Neural progenitor cell (in vitro differentiated cells): ENCODE measurements around the gene ANO2. TPM values are rescaled to one million over a fixed set of nuclear protein-coding genes. Genes with fewer than 3 reads are reported as not detected.

Experiments
- DNase-seq: peaks from one replicate; pipeline ENCODE4 v3.0.0-alpha.2; 2016; ENCODE audit warnings: low spot score
- H2AFZ ChIP-seq: fragments of 200-600 bp; sonication (generic); replicated peaks from 2 replicates; pipeline ENCODE4 v1.6.1; 2016; ENCODE audit warnings: antibody characterized with exemption
- H3F3A ChIP-seq: fragments of 200-600 bp; sonication (generic); 2 replicates; pipeline ENCODE4 v1.6.1; 2016; ENCODE audit warnings: antibody characterized with exemption, low read depth
- H3K27ac ChIP-seq: fragments of 200-600 bp; sonication (generic); 2 replicates; pipeline ENCODE4 v1.5.1; 2016; ENCODE audit warnings: mild to moderate bottlenecking
- H3K27me3 ChIP-seq: fragments of 200-600 bp; sonication (generic); 2 replicates; pipeline ENCODE4 v1.6.1; 2016; ENCODE audit warnings: mild to moderate bottlenecking, moderate library complexity
- H3K36me3 ChIP-seq: fragments of 200-600 bp; sonication (generic); 2 replicates; pipeline ENCODE4 v1.5.1; 2016
- H3K4me1 ChIP-seq: fragments of 200-600 bp; sonication (generic); 2 replicates; pipeline ENCODE4 v1.6.1; 2016; ENCODE audit warnings: mixed run types
- H3K4me2 ChIP-seq: fragments of 200-600 bp; sonication (generic); 2 replicates; pipeline ENCODE4 v1.6.1; 2016
- H3K4me3 ChIP-seq: fragments of 200-600 bp; sonication (generic); 2 replicates; pipeline ENCODE4 v1.5.1; 2016
- H3K79me2 ChIP-seq: fragments of 200-600 bp; sonication (generic); 2 replicates; pipeline ENCODE4 v1.6.1; 2016; ENCODE audit warnings: low read depth
- H3K9ac ChIP-seq: fragments of 200-600 bp; sonication (generic); 2 replicates; pipeline ENCODE4 v1.6.1; 2016
- H3K9me3 ChIP-seq: fragments of 200-600 bp; sonication (generic); 2 replicates; pipeline ENCODE4 v1.5.1; 2016; ENCODE audit warnings: low read depth
- H4K20me1 ChIP-seq: fragments of 200-600 bp; sonication (generic); 2 replicates; pipeline ENCODE4 v1.6.1; 2016; ENCODE audit warnings: low read depth
- H3K27ac Mint-ChIP-seq: 3 replicates; pipeline ENCODE4 v1.8.0; 2021; ENCODE audit warnings: mixed read lengths
- H3K27me3 Mint-ChIP-seq: 2 replicates; pipeline ENCODE4 v1.8.0; 2022; ENCODE audit warnings: low read depth, mild to moderate bottlenecking, inconsistent platforms, moderate library complexity, mixed read lengths; ENCODE audit not compliant: insufficient read depth
- H3K36me3 Mint-ChIP-seq: 3 replicates; pipeline ENCODE4 v1.8.0; 2021; ENCODE audit warnings: mixed read lengths
- H3K4me1 Mint-ChIP-seq: 3 replicates; pipeline ENCODE4 v1.8.0; 2021; ENCODE audit warnings: mixed read lengths
- H3K4me3 Mint-ChIP-seq: 3 replicates; pipeline ENCODE4 v1.8.0; 2021; ENCODE audit warnings: mild to moderate bottlenecking, moderate library complexity, mixed read lengths
- H3K9me3 Mint-ChIP-seq: 3 replicates; pipeline ENCODE4 v1.8.0; 2020; ENCODE audit warnings: mixed read lengths
- EZH2 ChIP-seq: fragments of 200-600 bp; sonication (generic); IDR thresholded peaks from 2 replicates; pipeline ENCODE4 v1.6.1; 2017; ENCODE audit warnings: antibody characterized with exemption, mild to moderate bottlenecking, moderate library complexity
- EZH2phosphoT487 ChIP-seq: fragments of 200-600 bp; sonication (generic); IDR thresholded peaks from 2 replicates; pipeline ENCODE4 v1.6.1; 2017; ENCODE audit warnings: antibody characterized with exemption
- total RNA-seq: library from RNA; depleted of rRNA; stranded (reverse); fragments of >200 nt; gene quantifications from 2 replicates; pipeline ENCODE4 v1.2.3, GENCODE V29; 2015; ENCODE audit warnings: low replicate concordance
- TF ChIP-seq, protein P1 (sequence below): fragments of 200-600 bp; sonication (generic); IDR thresholded peaks from 2 replicates; pipeline ENCODE4 v1.5.1; 2017; ENCODE audit warnings: antibody characterized with exemption, mild to moderate bottlenecking

ANO2 gene
- total RNA-seq, 1 donor from 2014 or later: 4.8 TPM

DNA sequence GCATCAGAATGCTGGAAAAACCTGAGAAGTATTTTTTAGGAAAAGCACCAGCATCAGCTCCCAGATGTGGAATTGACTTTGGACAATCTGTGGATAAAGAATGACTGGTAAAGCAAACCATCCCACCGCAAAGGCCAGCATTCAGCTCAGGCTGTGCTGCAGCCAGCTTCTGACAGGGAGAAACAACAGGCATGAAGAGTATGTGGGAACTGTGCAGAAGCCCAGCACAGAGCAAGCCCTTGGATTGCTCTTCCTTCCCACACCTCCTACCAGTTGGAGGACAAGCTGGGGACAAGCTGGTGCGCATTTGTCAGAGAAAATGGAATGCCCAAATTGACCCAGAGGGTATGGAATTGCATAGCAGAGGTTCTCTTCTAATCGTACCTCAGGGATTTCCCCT, 228.1 kb downstream of the ANO2 start:
- Histone ChIP-seq H3F3A (no peaks in the 10 kb centered on the region), H3K36me3 (no peaks in the 10 kb centered on the region), H3K4me3 (no peak overlapping the region), H3K27ac (no peak overlapping the region), H3K4me1 (peaks cover 6% of the 10 kb centered on the region), H3K79me2 (no peaks in the 10 kb centered on the region), H3K9me3 (no peaks in the 10 kb centered on the region), H4K20me1 (no peaks in the 10 kb centered on the region), H3K27me3 (no peaks in the 10 kb centered on the region), H3K9ac (no peak overlapping the region), H2AFZ (no peak overlapping the region), H3K4me2 (no peak overlapping the region)
- H3K36me3 Mint-ChIP-seq: no peaks in the 10 kb centered on the region
- H3K4me3 Mint-ChIP-seq: no peak overlapping the region
- H3K9me3 Mint-ChIP-seq: no peaks in the 10 kb centered on the region
- no peak overlapping the region for H3K27ac Mint-ChIP-seq
- peaks cover 3% of the 10 kb centered on the region for H3K27me3 Mint-ChIP-seq
- no peak for TF ChIP-seq EZH2phosphoT487
- TF ChIP-seq EZH2: no peak
- TF ChIP-seq, protein P1, sequence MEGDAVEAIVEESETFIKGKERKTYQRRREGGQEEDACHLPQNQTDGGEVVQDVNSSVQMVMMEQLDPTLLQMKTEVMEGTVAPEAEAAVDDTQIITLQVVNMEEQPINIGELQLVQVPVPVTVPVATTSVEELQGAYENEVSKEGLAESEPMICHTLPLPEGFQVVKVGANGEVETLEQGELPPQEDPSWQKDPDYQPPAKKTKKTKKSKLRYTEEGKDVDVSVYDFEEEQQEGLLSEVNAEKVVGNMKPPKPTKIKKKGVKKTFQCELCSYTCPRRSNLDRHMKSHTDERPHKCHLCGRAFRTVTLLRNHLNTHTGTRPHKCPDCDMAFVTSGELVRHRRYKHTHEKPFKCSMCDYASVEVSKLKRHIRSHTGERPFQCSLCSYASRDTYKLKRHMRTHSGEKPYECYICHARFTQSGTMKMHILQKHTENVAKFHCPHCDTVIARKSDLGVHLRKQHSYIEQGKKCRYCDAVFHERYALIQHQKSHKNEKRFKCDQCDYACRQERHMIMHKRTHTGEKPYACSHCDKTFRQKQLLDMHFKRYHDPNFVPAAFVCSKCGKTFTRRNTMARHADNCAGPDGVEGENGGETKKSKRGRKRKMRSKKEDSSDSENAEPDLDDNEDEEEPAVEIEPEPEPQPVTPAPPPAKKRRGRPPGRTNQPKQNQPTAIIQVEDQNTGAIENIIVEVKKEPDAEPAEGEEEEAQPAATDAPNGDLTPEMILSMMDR: no peak
- DNase-seq: no peak
- H3K4me1 Mint-ChIP-seq: peaks cover 34% of the 10 kb centered on the region

DNA sequence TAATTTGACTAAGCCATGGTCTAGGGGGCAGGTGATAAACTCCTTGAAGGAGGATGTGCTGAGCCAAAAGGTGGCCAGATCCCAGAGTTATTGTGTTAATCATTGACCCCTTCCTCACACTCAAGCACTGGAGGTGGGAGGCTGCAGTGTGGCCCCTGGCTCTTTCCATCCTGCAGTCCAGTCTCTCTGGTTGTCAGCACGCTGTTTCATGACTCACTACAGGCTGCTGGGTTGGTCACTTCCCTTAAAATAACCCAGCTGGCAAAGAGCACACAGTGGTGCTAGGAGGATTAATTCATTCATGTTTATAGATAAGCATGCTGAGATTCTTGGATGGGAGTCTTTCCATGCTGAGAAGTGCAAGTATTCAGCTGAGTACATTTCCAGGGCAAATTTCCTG, 228.9 kb downstream of the ANO2 start:
- peaks cover 6% of the 10 kb centered on the region for H3K4me1 ChIP-seq

DNA sequence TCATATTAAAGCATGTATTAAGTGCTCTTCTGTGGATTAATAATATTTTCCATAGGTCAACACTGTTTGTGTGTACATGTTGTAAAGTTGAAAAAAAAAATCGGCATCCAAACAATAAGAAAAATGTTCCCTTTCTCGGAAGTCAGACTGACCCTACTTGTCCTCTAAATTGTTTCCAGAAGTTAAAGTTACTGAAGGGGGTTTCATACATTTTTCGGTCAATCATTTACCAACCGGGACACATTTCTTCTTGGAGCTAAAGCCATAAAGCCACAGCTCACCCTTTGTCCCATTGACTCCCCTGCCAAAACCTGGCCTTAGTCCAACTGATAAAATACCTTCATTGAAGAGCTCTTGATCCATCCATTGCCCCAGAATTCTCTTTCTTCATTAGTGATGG, 230.0 kb downstream of the ANO2 start:
- TF ChIP-seq EZH2 (no peak), EZH2phosphoT487 (no peak)
- TF ChIP-seq, protein P1: no peak
- DNase-seq: no peak
- H3K4me3 Mint-ChIP-seq: no peak overlapping the region

More for the DNA sequence above, 228.9 kb downstream of the ANO2 start:
- no peak overlapping the region for H3K4me3 Mint-ChIP-seq
- no peak overlapping the region for H3K4me3 ChIP-seq
- H3K9me3 Mint-ChIP-seq: no peaks in the 10 kb centered on the region
- H3K27ac ChIP-seq: no peak overlapping the region
- TF ChIP-seq, protein P1: no peak
- TF ChIP-seq EZH2phosphoT487: no peak
- TF ChIP-seq EZH2: no peak
- no peaks in the 10 kb centered on the region for H3K9me3 ChIP-seq
- H3K36me3 Mint-ChIP-seq: no peaks in the 10 kb centered on the region
- H3K79me2 ChIP-seq: no peaks in the 10 kb centered on the region
- H3K36me3 ChIP-seq: no peaks in the 10 kb centered on the region
- no peak overlapping the region for H3K9ac ChIP-seq
- no peak for DNase-seq
- no peaks in the 10 kb centered on the region for H3F3A ChIP-seq
- H3K27me3 Mint-ChIP-seq: peaks cover 3% of the 10 kb centered on the region
- no peaks in the 10 kb centered on the region for H4K20me1 ChIP-seq
- peaks cover 33% of the 10 kb centered on the region for H3K4me1 Mint-ChIP-seq
- H2AFZ ChIP-seq: no peak overlapping the region
- H3K27ac Mint-ChIP-seq: no peak overlapping the region
- no peak overlapping the region for H3K4me2 ChIP-seq
- H3K27me3 ChIP-seq: no peaks in the 10 kb centered on the region

More for the DNA sequence above, 230.0 kb downstream of the ANO2 start:
- Histone ChIP-seq H3K27ac (no peak overlapping the region), H3K9me3 (no peaks in the 10 kb centered on the region), H3K4me1 (peaks cover 2% of the 10 kb centered on the region), H3K9ac (no peak overlapping the region), H3K4me2 (no peak overlapping the region), H3K4me3 (no peak overlapping the region), H3K36me3 (no peaks in the 10 kb centered on the region), H4K20me1 (no peaks in the 10 kb centered on the region), H3F3A (no peaks in the 10 kb centered on the region), H3K79me2 (no peaks in the 10 kb centered on the region), H2AFZ (no peak overlapping the region), H3K27me3 (no peaks in the 10 kb centered on the region)
- Mint-ChIP-seq H3K36me3 (no peaks in the 10 kb centered on the region), H3K27me3 (peaks cover 3% of the 10 kb centered on the region), H3K4me1 (peaks cover 22% of the 10 kb centered on the region), H3K27ac (no peak overlapping the region), H3K9me3 (peaks cover 1% of the 10 kb centered on the region)
